Chondrocyte (in vitro differentiated cells): ENCODE data around the gene DUSP2. TPM values are rescaled to one million over a fixed set of nuclear protein-coding genes. Genes with fewer than 3 reads are reported as not detected.

Experiments used
- DNase-seq: peaks from one replicate; pipeline ENCODE4 v3.0.0; 2021; ENCODE audit warnings: mixed read lengths, low spot score
- H3K27ac Mint-ChIP-seq: one replicate; pipeline ENCODE4 v1.8.0; 2021; ENCODE audit warnings: mild to moderate bottlenecking, moderate library complexity, mixed read lengths; ENCODE audit not compliant: unreplicated experiment
- H3K27me3 Mint-ChIP-seq: 2 replicates; pipeline ENCODE4 v1.8.0; 2021; ENCODE audit warnings: low read depth, mixed read lengths
- H3K36me3 Mint-ChIP-seq: 2 replicates; pipeline ENCODE4 v1.8.0; 2021; ENCODE audit warnings: low read depth, mixed read lengths
- H3K4me1 Mint-ChIP-seq: 2 replicates; pipeline ENCODE4 v1.8.0; 2021; ENCODE audit warnings: low read depth, mild to moderate bottlenecking, mixed read lengths
- H3K4me3 Mint-ChIP-seq: one replicate; pipeline ENCODE4 v1.8.0; 2021; ENCODE audit warnings: mild to moderate bottlenecking, moderate library complexity, mixed read lengths; ENCODE audit not compliant: unreplicated experiment
- H3K9me3 Mint-ChIP-seq: 2 replicates; pipeline ENCODE4 v1.8.0; 2021; ENCODE audit warnings: low read depth, mixed read lengths
- total RNA-seq: library from RNA; stranded (reverse); gene quantifications from 3 replicates; pipeline ENCODE4 v1.2.1, GENCODE V29; 2021
- TF ChIP-seq, protein P1 (sequence below): fragments of 200-600 bp; sonication (generic); IDR thresholded peaks from 2 replicates; pipeline ENCODE4 v1.5.0; 2021; ENCODE audit warnings: antibody characterized with exemption, mild to moderate bottlenecking, moderate library complexity

DUSP2 gene
- total RNA-seq, 1 donor from 2014 or later, result 1.1 TPM

DNA sequence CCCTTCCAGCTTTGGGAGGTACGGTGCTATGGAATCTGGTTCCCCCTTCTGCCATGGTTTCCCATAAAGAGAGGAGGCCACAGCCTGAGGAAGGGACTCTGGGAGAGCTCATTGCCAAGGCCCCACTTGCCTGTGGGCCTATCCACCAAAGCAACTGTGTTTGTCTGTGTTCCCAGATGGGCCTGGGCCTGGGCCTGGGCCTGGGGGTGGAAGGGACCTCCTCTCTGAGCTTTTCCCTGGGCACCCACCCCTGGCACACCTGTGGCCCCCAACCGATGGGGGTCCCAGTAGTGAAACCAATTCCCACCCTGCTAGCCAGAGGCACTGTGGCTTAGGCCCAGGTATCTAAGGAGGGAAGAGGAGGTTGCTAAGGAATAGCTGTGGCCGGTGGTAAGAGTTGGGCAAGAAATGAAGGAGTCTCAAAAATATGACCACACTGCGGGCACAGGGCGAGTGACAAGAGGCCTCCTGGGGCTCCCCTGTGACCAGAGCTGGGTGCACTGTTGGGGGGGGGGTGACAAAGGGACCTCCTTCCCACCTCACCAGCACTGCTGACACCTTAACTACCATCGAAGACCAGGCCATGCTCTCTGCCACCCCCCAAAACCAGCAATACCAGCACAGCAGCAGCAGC is 4.9 kb upstream of the DUSP2 start:
- Mint-ChIP-seq H3K4me3 (no peak overlapping the region), H3K36me3 (no peaks in the 10 kb centered on the region), H3K27me3 (peaks cover 2% of the 10 kb centered on the region), H3K27ac (no peak overlapping the region), H3K9me3 (no peaks in the 10 kb centered on the region), H3K4me1 (peaks cover 5% of the 10 kb centered on the region)
- peak; percentile 53 for DNase-seq
- TF ChIP-seq, protein P1, sequence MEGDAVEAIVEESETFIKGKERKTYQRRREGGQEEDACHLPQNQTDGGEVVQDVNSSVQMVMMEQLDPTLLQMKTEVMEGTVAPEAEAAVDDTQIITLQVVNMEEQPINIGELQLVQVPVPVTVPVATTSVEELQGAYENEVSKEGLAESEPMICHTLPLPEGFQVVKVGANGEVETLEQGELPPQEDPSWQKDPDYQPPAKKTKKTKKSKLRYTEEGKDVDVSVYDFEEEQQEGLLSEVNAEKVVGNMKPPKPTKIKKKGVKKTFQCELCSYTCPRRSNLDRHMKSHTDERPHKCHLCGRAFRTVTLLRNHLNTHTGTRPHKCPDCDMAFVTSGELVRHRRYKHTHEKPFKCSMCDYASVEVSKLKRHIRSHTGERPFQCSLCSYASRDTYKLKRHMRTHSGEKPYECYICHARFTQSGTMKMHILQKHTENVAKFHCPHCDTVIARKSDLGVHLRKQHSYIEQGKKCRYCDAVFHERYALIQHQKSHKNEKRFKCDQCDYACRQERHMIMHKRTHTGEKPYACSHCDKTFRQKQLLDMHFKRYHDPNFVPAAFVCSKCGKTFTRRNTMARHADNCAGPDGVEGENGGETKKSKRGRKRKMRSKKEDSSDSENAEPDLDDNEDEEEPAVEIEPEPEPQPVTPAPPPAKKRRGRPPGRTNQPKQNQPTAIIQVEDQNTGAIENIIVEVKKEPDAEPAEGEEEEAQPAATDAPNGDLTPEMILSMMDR, result no peak

DNA sequence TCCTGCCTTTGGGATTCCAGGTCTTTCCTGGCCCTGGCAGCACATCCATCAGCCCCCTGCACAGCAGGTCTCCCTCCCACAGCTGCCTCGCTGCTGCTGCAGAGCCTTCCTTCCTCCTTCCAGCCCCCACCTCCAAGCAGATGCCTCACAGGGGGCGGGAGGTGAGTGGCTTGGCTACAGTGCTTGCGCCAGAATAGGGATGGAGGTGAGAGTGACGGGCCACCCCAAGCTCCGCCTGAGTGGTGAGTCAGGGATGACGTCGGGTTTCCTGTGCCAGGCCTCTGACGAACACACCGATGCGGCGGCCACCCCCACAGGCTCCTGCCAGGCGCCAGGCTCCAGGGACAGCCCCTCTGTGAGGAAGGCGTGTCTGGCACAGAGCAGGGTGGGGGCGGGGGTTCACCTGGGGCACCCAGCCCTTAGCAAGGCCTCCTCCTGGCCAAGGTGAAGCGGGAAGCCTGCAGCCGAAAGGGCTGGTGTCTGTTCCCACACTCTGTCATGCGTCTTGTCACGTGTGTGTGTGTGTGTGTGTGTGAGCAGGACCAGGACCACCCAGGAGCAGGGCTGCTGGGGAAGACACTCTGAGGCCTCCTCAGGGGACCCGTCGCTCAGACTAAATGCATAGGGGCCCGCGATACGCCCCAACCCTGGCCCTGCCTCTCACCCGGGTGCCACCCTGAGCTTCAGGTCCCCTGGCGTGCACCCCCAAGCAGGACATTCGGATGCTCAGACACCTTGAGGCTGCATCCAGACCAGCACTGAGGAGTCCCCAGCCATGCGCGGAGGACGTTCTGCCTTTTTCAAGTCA is 3.4 kb upstream of the DUSP2 start:
- Mint-ChIP-seq H3K36me3 (no peaks in the 10 kb centered on the region), H3K4me3 (no peak overlapping the region), H3K4me1 (peaks cover 12% of the 10 kb centered on the region), H3K27me3 (peaks cover 2% of the 10 kb centered on the region), H3K27ac (no peak overlapping the region), H3K9me3 (no peaks in the 10 kb centered on the region)
- peak; percentile 89 for DNase-seq
- TF ChIP-seq, protein P1, result no peak

DNA sequence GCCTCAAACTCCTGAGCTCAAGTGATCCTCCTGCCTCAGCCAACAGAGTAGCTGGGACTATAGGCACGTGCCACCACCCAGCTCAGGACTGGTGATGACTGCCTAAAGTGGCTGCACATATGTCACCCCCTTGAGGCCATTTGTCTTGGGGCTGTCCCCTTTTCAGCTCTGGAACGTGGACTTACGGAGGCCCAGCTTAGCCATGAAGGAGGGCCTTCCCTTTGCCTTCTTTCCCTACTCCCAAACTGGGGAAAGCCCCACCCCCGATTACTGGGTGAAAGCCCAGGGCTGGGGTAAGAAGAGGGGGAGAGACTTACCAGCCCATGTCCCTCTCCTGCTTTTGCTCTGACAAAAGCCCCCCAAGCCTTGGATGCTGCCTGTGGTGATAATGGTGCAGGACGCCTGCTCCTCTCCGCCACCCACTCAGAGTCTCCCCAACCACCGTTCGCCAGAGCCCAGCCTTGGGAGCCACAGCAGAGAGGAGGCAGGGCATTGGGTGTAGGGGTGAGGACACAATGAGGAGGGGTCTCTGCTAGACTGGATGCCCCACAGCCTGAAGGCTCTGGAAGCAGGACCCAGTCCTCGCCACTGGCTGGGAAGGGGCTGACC is 2.5 kb upstream of the DUSP2 start:
- Mint-ChIP-seq H3K27me3 (peaks cover 2% of the 10 kb centered on the region), H3K27ac (no peak overlapping the region), H3K4me1 (peaks cover 12% of the 10 kb centered on the region), H3K36me3 (no peaks in the 10 kb centered on the region), H3K4me3 (no peak overlapping the region), H3K9me3 (no peaks in the 10 kb centered on the region)
- DNase-seq, result no peak
- TF ChIP-seq, protein P1, result no peak

DNA sequence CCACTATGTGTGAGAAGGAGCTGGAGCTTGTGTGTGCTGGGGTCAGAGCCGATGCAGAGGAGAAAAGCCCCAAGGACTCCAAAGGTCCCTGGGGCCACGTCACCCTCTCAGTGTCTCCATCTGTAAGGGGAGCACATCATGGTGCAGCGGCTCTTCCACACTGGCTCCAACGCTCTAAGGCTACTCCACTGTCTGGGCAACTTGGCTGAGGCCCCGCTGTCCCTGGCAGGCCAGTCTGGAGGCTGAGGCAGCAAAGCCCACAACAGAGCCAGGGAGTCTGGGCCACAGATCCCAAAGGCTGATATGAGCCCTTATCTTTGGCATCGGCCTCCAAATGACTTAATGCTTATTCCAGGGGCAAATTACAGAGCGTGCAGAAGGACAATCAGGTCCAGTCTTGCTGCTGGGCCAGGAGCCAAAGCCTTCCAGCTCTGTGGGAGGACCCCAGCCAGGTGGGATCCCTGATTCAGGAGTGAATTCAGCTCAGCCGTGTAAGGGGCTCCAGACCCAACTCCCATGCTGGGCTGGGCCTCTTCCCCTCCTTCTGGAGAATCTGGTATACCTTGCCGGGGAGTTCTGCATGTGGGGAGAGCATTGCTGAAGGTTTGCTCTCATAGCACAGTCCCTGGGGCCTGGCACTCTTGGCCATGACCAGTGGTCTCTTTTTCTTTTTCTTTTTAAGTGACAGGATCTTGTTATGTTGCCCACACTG is 1.8 kb upstream of the DUSP2 start:
- H3K36me3 Mint-ChIP-seq, result no peaks in the 10 kb centered on the region
- no peak overlapping the region for H3K27ac Mint-ChIP-seq
- TF ChIP-seq, protein P1, result no peak
- peaks cover 2% of the 10 kb centered on the region for H3K27me3 Mint-ChIP-seq
- no peaks in the 10 kb centered on the region for H3K9me3 Mint-ChIP-seq
- H3K4me1 Mint-ChIP-seq, result peaks cover 12% of the 10 kb centered on the region
- no peak for DNase-seq
- no peak overlapping the region for H3K4me3 Mint-ChIP-seq
